HEK293 (cell line): Measurements from ENCODE around the gene MDN1.

Source experiments
- CTCF ChIA-PET: fragments of 350-600 bp; formaldehyde crosslinking; extraction: SDS; loops from one replicate; lab custom pipeline; 2021; ENCODE audit warnings: antibody characterized with exemption; lab: Yijun Ruan, JAX
- POLR2A ChIA-PET: fragments of 300-600 bp; formaldehyde crosslinking; extraction: SDS; loops from one replicate; lab custom pipeline; 2020; ENCODE audit warnings: antibody characterized with exemption, inconsistent platforms; lab: Yijun Ruan, JAX
- H3K27ac ChIP-seq: fragments of 200-500 bp; sonication (Bioruptor generic); 2 replicates; pipeline ENCODE4 v1.5.1; 2014; ENCODE audit warnings: low read depth, low read length, control low read depth, inconsistent platforms; ENCODE audit errors: extremely low read depth
- H3K36me3 ChIP-seq, 2 experiments: fragments of 200-500 bp in 1 of 2; sonication (Bioruptor generic) in 1 of 2; 1 replicate in 1 of 2; 2 replicates in 1 of 2; pipeline ENCODE4 v1.5.1; 2014 to 2017; ENCODE audit warnings: inconsistent platforms in 2 of 2, low read length in 2 of 2; ENCODE audit not compliant: control insufficient read depth in 2 of 2, insufficient read depth in 1 of 2
- H3K4me1 ChIP-seq: fragments of 200-500 bp; sonication (Bioruptor generic); 2 replicates; pipeline ENCODE4 v1.5.1; 2014; ENCODE audit warnings: mild to moderate bottlenecking, low read length, inconsistent platforms; ENCODE audit not compliant: control insufficient read depth, insufficient read depth
- H3K4me3 ChIP-seq: 2 replicates; pipeline ENCODE4 v1.5.1; 2011; ENCODE audit warnings: low read depth, mild to moderate bottlenecking, control low read depth, low read length, moderate library complexity
- H3K9me3 ChIP-seq: fragments of 200-500 bp; sonication (Bioruptor generic); 2 replicates; pipeline ENCODE4 v1.5.1; 2014; ENCODE audit warnings: low read depth, low read length, inconsistent platforms; ENCODE audit not compliant: control insufficient read depth, insufficient read depth
- GLI2 ChIP-seq: fragments of 450-650 bp; formaldehyde crosslinking; IDR thresholded peaks from 2 replicates; pipeline ENCODE4; 2017; ENCODE audit warnings: missing biosample characterization, missing genetic modification characterization, low read depth, borderline replicate concordance
- HIC1 ChIP-seq: fragments of 450-650 bp; formaldehyde crosslinking; IDR thresholded peaks from 2 replicates; pipeline ENCODE4 v1.5.1; 2016; ENCODE audit warnings: missing biosample characterization, missing genetic modification characterization
- MYNN ChIP-seq: fragments of 450-650 bp; formaldehyde crosslinking; IDR thresholded peaks from 2 replicates; pipeline ENCODE4 v1.5.1; 2016; ENCODE audit warnings: missing biosample characterization, missing genetic modification characterization, borderline replicate concordance
- SCRT2 ChIP-seq: fragments of 450-650 bp; formaldehyde crosslinking; IDR thresholded peaks from 2 replicates; pipeline ENCODE4 v1.5.1; 2016; ENCODE audit warnings: missing biosample characterization, missing genetic modification characterization
- SETDB1 ChIP-seq: IDR thresholded peaks from one replicate; pipeline ENCODE4 v1.6.1; 2017; ENCODE audit warnings: mild to moderate bottlenecking, low read length, moderate library complexity, mixed read lengths; ENCODE audit not compliant: insufficient read length
- YY2 ChIP-seq: fragments of 450-650 bp; formaldehyde crosslinking; IDR thresholded peaks from 2 replicates; pipeline ENCODE4 v1.5.1; 2016; ENCODE audit warnings: missing biosample characterization, missing genetic modification characterization
- ZNF121 ChIP-seq: fragments of 450-650 bp; formaldehyde crosslinking; IDR thresholded peaks from 2 replicates; pipeline ENCODE4 v1.5.1; 2016; ENCODE audit warnings: missing biosample characterization, missing genetic modification characterization
- ZNF341 ChIP-seq: fragments of 450-650 bp; formaldehyde crosslinking; IDR thresholded peaks from 2 replicates; pipeline ENCODE4; 2016; ENCODE audit warnings: low read depth, missing biosample characterization, missing genetic modification characterization
- ZNF394 ChIP-seq: fragments of 450-650 bp; formaldehyde crosslinking; IDR thresholded peaks from 2 replicates; pipeline ENCODE4 v1.5.1; 2016; ENCODE audit warnings: missing biosample characterization, missing genetic modification characterization, mild to moderate bottlenecking, moderate library complexity, borderline replicate concordance
- ZNF501 ChIP-seq: fragments of 450-650 bp; formaldehyde crosslinking; IDR thresholded peaks from 2 replicates; pipeline ENCODE4 v1.5.1; 2016; ENCODE audit warnings: missing biosample characterization, missing genetic modification characterization
- ZNF548 ChIP-seq: fragments of 450-650 bp; formaldehyde crosslinking; IDR thresholded peaks from 2 replicates; pipeline ENCODE4 v1.5.1; 2016; ENCODE audit warnings: missing biosample characterization, missing genetic modification characterization
- ZNF555 ChIP-seq: fragments of 450-650 bp; formaldehyde crosslinking; conservative IDR thresholded peaks from 2 replicates; pipeline ENCODE4 v1.5.1; 2017; ENCODE audit warnings: missing biosample characterization, mild to moderate bottlenecking, missing genetic modification characterization, inconsistent platforms
- ZNF610 ChIP-seq: fragments of 450-650 bp; formaldehyde crosslinking; IDR thresholded peaks from 2 replicates; pipeline ENCODE4 v1.5.1; 2016; ENCODE audit warnings: missing biosample characterization, missing genetic modification characterization, borderline replicate concordance
- ZNF624 ChIP-seq: fragments of 450-650 bp; formaldehyde crosslinking; IDR thresholded peaks from 2 replicates; pipeline ENCODE4 v1.5.1; 2017; ENCODE audit warnings: missing biosample characterization, missing genetic modification characterization
- ZNF677 ChIP-seq: fragments of 450-650 bp; IDR thresholded peaks from 2 replicates; pipeline ENCODE4 v1.5.0; 2018; ENCODE audit warnings: missing biosample characterization, mild to moderate bottlenecking, missing genetic modification characterization, moderate library complexity
- ZNF701 ChIP-seq: fragments of 450-650 bp; formaldehyde crosslinking; IDR thresholded peaks from 2 replicates; pipeline ENCODE4 v1.5.1; 2016; ENCODE audit warnings: missing biosample characterization, missing genetic modification characterization
- ZNF768 ChIP-seq: fragments of 450-650 bp; formaldehyde crosslinking; IDR thresholded peaks from 2 replicates; pipeline ENCODE4 v1.5.1; 2018; ENCODE audit warnings: missing biosample characterization, mild to moderate bottlenecking, missing genetic modification characterization
- ZNF776 ChIP-seq: fragments of 450-650 bp; formaldehyde crosslinking; IDR thresholded peaks from 2 replicates; pipeline ENCODE4 v1.5.0; 2017; ENCODE audit warnings: missing biosample characterization, missing genetic modification characterization, borderline replicate concordance
- TF ChIP-seq, protein P1 (sequence below): fragments of 450-650 bp; formaldehyde crosslinking; IDR thresholded peaks from 2 replicates; pipeline ENCODE4 v1.5.1; 2017; ENCODE audit warnings: missing biosample characterization, missing genetic modification characterization
- TF ChIP-seq, protein P2 (sequence below): fragments of 450-650 bp; formaldehyde crosslinking; IDR thresholded peaks from 2 replicates; pipeline ENCODE4 v1.5.1; 2016; ENCODE audit warnings: missing biosample characterization, missing genetic modification characterization

The MDN1 gene

DNA sequence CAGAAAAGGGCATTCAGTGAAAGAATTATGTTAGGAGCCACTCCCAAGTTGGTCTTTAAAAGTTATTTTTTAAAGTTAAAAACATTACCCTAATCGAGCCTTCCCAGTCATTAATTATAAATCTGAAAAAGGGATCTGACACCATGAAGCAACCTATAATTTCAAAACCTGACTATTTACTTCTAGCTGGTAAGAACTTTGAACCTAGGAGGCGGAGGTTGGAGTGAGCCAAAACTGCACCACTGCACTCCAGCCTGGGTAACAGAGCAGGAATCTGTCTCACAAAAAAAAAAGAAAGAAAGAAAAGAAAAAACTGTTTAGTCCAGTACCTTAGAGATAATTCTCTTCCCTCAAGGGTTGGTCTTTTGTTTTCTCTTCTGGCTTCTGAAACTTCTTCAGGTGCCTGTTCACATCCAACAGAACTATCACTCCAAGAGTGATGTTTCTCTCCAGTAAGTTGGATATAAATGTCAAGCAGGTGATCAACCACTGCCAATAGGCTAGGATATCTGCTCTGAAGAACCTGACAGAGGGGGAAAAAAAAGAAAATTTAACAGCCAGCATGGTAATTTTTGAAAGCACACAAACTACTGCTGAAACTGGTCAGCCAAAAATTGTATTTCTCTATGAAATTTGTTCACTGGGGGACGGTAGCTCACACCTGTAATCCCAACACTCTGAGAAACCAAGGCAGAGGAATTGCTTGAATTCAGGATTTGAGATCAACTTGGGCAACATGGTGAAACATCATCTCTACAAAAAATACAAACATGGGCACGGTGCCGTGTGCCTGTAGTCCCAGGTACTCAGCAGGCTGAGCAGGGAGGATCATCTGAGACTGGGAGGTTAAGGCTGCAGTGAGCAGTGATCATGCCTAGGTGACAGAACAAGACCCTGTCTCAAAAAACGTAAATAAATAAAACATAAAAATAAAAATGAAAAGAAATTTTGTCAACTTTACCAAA lies 38.2 kb downstream of the MDN1 start:
- ChIA-PET POLR2A (interaction anchor here (0.7 kb wide), 1 partner anchor 37 kb away, joined by 9 read pairs; no protein-coding TSS in a partner anchor), CTCF (interaction anchor here (1.9 kb wide), 1 partner anchor 12 kb away, joined by 4 read pairs; no protein-coding TSS in a partner anchor)
- H3K36me3 ChIP-seq, result peaks cover 36 to 81% of the 10 kb centered on the region in 2 experiments; a peak in 2 of 3 replicates

GRCh38 chr6:89777455-89777854 lies 42.1 kb downstream of the MDN1 start:
- peaks cover 43 to 84% of the 10 kb centered on the region in 2 experiments; a peak in 2 of 3 replicates for H3K36me3 ChIP-seq
- ChIA-PET POLR2A (no interaction called here), CTCF (interaction anchor here (0.6 to 1.9 kb wide), 3 partner anchors 15 to 1510 kb away, joined by 3 to 9 read pairs (median 3); partner anchors contain the start of gene CASP8AP2)

More for the DNA sequence above, 38.2 kb downstream of the MDN1 start:
- TF ChIP-seq ZNF555 (tag by site-specific recombination) (no peak), ZNF768 (no peak), ZNF624 (no peak), ZNF776 (tag by site-specific recombination) (no peak), HIC1 (tag by site-specific recombination) (no peak), ZNF610 (tag by site-specific recombination) (no peak)
- TF ChIP-seq, protein P1, sequence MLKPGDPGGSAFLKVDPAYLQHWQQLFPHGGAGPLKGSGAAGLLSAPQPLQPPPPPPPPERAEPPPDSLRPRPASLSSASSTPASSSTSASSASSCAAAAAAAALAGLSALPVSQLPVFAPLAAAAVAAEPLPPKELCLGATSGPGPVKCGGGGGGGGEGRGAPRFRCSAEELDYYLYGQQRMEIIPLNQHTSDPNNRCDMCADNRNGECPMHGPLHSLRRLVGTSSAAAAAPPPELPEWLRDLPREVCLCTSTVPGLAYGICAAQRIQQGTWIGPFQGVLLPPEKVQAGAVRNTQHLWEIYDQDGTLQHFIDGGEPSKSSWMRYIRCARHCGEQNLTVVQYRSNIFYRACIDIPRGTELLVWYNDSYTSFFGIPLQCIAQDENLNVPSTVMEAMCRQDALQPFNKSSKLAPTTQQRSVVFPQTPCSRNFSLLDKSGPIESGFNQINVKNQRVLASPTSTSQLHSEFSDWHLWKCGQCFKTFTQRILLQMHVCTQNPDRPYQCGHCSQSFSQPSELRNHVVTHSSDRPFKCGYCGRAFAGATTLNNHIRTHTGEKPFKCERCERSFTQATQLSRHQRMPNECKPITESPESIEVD (tag by site-specific recombination), result no peak
- TF ChIP-seq, all 188 proteins: peak for 0
- Histone ChIP-seq H3K4me3 (no peak overlapping the region), H3K4me1 (no peaks in the 10 kb centered on the region), H3K9me3 (no peaks in the 10 kb centered on the region), H3K27ac (no peak overlapping the region)

DNA sequence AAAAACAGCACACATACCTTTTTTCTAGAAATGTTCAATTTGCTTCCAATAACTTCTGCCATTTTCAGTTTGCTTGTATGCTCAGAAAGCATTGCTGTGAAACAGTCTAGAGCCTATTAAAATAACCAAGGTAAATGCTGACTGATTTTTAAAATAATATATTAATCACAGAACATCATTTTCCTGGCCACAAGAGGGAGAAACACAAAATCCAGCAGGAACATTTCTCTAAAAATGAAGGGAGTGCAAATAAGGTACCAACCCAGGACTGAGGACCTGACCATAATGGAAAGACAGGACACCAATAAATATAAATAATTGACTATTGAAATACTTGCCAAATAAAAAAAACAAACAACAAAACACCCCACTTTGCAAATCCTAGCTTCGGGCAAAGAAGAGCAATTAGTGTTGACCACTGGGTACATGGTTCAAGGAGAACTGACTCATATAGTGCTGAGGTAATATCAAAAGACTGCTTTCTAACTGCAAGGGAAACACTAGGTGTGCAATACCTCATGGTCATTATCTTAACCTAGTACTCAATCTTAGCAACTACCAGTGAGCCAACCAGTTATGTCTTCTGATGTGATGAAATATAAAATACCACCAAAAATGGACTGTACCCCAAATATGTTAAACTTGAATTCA lies 42.9 kb downstream of the MDN1 start:
- Histone ChIP-seq H3K27ac (no peak overlapping the region), H3K4me3 (no peak overlapping the region), H3K4me1 (no peaks in the 10 kb centered on the region), H3K9me3 (no peaks in the 10 kb centered on the region), H3K36me3 (peaks cover 43 to 85% of the 10 kb centered on the region in 2 experiments)
- ChIA-PET CTCF (interaction anchor here (0.7 to 1.9 kb wide), 3 partner anchors 16 to 950 kb away, joined by 3 to 9 read pairs (median 5); partner anchors contain the start of gene CASP8AP2), POLR2A (no interaction called here)
- no peak for TF ChIP-seq ZNF610 (tag by site-specific recombination)
- no peak for TF ChIP-seq ZNF121 (tag by site-specific recombination)
- TF ChIP-seq GLI2 (tag by site-specific recombination), result no peak
- TF ChIP-seq YY2 (tag by site-specific recombination), result no peak
- TF ChIP-seq ZNF701, result no peak
- TF ChIP-seq ZNF677 (tag by site-specific recombination), result no peak
- TF ChIP-seq SCRT2, result no peak
- TF ChIP-seq ZNF394, result no peak
- TF ChIP-seq ZNF501 (tag by site-specific recombination), result no peak
- TF ChIP-seq MYNN, result no peak
- no peak for TF ChIP-seq ZNF341
- TF ChIP-seq, protein P2, sequence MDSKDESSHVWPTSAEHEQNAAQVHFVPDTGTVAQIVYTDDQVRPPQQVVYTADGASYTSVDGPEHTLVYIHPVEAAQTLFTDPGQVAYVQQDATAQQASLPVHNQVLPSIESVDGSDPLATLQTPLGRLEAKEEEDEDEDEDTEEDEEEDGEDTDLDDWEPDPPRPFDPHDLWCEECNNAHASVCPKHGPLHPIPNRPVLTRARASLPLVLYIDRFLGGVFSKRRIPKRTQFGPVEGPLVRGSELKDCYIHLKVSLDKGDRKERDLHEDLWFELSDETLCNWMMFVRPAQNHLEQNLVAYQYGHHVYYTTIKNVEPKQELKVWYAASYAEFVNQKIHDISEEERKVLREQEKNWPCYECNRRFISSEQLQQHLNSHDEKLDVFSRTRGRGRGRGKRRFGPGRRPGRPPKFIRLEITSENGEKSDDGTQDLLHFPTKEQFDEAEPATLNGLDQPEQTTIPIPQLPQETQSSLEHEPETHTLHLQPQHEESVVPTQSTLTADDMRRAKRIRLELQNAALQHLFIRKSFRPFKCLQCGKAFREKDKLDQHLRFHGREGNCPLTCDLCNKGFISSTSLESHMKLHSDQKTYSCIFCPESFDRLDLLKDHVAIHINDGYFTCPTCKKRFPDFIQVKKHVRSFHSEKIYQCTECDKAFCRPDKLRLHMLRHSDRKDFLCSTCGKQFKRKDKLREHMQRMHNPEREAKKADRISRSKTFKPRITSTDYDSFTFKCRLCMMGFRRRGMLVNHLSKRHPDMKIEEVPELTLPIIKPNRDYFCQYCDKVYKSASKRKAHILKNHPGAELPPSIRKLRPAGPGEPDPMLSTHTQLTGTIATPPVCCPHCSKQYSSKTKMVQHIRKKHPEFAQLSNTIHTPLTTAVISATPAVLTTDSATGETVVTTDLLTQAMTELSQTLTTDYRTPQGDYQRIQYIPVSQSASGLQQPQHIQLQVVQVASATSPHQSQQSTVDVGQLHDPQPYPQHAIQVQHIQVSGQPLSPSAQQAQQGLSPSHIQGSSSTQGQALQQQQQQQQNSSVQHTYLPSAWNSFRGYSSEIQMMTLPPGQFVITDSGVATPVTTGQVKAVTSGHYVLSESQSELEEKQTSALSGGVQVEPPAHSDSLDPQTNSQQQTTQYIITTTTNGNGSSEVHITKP (tag by site-specific recombination), result no peak
- TF ChIP-seq ZNF548 (tag by site-specific recombination), result no peak

More at GRCh38 chr6:89777455-89777854, 42.1 kb downstream of the MDN1 start:
- Histone ChIP-seq H3K9me3 (no peaks in the 10 kb centered on the region), H3K4me3 (no peak overlapping the region), H3K4me1 (no peaks in the 10 kb centered on the region), H3K27ac (no peak overlapping the region)
- no peak for TF ChIP-seq SETDB1
